ENCODE measurements around the gene PHLDB3. TPM values are rescaled to one million over a fixed set of nuclear protein-coding genes. Genes with fewer than 3 reads are reported as not detected.

The PHLDB3 gene
- polyA plus RNA-seq, 1 experiment = 5.3 TPM

DNA sequence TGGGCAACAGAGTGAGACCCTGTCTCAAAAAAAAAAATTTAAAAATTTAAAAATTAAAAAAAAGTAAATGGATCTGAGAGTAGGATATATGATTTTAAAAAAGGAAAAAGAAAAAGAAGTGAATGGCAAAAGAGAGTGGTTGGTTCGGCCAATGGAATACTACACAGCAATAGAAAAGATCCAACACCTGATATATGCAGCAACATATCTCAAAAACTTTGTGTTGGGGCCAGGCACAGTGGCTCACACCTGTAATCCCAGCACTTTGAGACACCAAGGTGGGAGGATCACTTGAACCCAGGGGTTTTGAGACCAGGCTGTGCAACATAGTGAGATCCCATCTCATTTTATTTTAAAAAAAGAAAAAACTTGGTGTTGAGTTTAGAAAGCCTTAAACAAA is 37.8 kb downstream of the PHLDB3 start:
- no peaks in the 10 kb centered on the region for H3K36me3 ChIP-seq (ENCODE audit: control insufficient read depth, insufficient read depth, low read length)
- no peak for DNase-seq (ENCODE audit: low read depth)
- ChIA-PET CTCF (interaction anchor here (0.6 to 1.7 kb wide), 3 partner anchors 20 to 53 kb away, joined by 3 to 5 read pairs (median 4); no protein-coding TSS in a partner anchor), POLR2A (no interaction called here)
- TF ChIP-seq, protein P1, sequence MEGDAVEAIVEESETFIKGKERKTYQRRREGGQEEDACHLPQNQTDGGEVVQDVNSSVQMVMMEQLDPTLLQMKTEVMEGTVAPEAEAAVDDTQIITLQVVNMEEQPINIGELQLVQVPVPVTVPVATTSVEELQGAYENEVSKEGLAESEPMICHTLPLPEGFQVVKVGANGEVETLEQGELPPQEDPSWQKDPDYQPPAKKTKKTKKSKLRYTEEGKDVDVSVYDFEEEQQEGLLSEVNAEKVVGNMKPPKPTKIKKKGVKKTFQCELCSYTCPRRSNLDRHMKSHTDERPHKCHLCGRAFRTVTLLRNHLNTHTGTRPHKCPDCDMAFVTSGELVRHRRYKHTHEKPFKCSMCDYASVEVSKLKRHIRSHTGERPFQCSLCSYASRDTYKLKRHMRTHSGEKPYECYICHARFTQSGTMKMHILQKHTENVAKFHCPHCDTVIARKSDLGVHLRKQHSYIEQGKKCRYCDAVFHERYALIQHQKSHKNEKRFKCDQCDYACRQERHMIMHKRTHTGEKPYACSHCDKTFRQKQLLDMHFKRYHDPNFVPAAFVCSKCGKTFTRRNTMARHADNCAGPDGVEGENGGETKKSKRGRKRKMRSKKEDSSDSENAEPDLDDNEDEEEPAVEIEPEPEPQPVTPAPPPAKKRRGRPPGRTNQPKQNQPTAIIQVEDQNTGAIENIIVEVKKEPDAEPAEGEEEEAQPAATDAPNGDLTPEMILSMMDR (IDR thresholded peaks at IDR 0.05; ENCODE audit: insufficient read depth, low read depth, low read length) = no peak
- H3K4me3 ChIP-seq (ENCODE audit: low read depth, low read length) = no peak overlapping the region
- H3K27me3 ChIP-seq (ENCODE audit: control insufficient read depth, insufficient read depth, low read length) = peaks cover 1% of the 10 kb centered on the region; the same call in 1 of the 2 replicates

DNA sequence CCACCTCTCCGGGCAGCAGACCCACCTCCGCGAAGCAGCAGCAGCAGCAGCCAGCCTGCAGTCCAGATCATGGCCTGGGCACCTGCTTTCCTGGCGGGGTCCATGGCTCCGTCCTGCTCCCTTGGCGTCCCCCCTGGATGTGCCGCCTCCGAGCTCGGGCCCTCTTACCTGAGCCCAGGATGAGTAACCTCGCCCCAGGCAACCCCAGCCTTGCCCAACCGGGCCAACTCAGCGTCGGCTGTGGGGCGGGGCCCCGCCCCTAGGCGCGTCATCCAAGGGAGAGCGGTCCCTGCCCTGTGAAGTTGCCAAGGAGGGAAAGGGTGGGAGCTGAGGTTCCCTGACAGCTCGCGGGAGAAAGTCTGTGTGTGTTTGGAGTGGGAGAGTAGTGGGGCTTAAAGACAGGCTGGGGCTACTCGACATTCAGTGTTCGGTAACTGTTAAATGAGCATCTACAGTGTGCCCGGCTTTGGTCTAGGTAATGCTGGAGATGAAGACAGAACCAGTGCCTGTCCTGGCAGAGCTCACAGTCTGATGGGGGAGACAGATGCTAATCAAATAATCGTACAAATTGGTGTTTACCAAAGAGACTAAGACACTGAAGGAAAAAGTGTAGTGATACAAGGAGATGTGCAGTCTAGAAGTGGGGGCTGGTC is 39.0 kb downstream of the PHLDB3 start, which contains the start of gene LYPD3:
TSS of gene LYPD3 (minus strand) at position 141 of the 653 bp plus-strand sequence. CDS start at position 104, 37 bp downstream.
- POLR2A ChIA-PET = interaction anchor here (0.5 to 0.7 kb wide), 2 partner anchors 8 to 15 kb away, joined by 3 to 15 read pairs; no protein-coding TSS in a partner anchor
- no peaks in the 10 kb centered on the region for H3K36me3 ChIP-seq (ENCODE audit: control insufficient read depth, insufficient read depth, low read length)
- H3K27me3 ChIP-seq (ENCODE audit: control insufficient read depth, insufficient read depth, low read length) = peaks cover 1% of the 10 kb centered on the region; the same call in 1 of the 2 replicates
- TF ChIP-seq, protein P1 (IDR thresholded peaks at IDR 0.05; ENCODE audit: insufficient read depth, low read depth, low read length) = no peak
- H3K4me3 ChIP-seq (ENCODE audit: low read depth, low read length) = no peak within 1 kb of the TSS; the same call in 1 of the 2 replicates
- peak; percentile 6 for DNase-seq (ENCODE audit: low read depth)
- CTCF ChIA-PET = interaction anchor here (0.6 to 1.7 kb wide), 3 partner anchors 19 to 54 kb away, joined by 3 to 5 read pairs (median 4); no protein-coding TSS in a partner anchor

DNA sequence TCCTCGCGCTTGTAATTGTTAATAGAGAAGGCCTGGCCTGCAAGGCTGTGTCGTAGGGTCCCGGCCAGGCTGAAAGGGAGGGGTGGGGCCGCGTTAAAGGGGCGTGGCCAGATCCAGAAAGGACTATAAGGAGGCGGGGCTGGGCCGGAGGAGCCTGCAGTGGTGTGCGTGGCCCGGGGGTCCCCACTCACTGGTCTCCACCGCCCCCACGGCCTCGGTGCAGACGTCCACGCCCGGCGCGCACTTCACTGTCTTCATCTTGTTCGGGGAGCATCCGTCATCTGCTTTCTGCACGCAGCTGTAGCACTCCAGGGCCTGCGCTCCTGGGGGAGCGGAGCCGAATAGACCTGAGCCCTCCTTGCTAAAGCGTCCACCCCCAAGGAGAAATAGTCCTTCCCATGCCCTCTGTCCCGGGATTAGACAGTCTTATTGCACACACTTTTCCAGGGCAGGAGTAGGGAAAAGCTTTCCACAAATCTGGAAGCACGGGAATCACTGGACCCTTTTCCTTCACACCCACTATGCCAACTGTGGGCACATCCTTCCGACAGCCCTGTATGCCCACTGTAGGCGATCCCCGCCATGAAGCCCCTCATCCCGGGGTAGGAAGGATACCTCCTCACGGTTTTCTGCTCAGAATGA is 40.3 kb downstream of the PHLDB3 start:
- no peaks in the 10 kb centered on the region for H3K36me3 ChIP-seq (ENCODE audit: control insufficient read depth, insufficient read depth, low read length)

DNA sequence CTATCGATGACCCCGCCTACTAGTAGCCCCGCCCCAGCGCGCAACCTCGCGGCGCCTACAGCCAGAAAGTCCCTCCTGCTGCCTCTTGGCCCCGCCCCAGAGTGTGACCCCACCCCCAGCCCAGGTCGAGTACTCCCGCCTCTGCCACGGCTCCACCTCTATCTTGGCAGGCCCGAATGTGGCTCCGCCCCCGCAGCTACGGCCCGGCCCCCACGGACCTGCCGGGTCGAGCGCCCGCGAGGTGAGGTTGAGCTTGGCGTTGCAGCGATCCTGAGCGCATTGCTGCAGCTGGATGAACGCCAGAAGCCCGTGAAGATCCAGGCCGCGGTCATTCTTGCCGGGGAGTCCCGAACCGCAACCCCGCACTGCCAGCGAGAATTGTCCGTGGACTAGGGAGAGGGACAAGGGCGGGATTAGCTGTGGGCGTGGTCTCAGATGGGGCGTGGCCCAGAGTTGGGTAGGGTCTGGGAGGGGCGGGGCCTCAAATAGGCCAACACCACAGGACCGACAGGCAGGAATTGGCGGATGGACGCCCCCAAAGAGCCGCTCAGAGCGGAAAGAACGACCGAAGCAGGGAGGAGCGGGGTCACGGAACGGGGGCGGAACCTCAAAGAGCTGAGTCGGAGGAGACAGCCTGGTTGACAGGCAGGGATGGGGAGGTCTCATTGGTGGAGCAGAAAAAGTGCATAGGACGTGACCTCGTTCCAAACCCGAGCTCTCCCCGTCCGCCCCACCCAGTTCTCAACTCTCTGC is 41.0 kb downstream of the PHLDB3 start:
- ChIA-PET CTCF (interaction anchor here (0.9 to 3.1 kb wide), 6 partner anchors 15 to 131 kb away, joined by 3 to 20 read pairs (median 3); no protein-coding TSS in a partner anchor), POLR2A (no interaction called here)
- DNase-seq (ENCODE audit: low read depth) = no peak
- Histone ChIP-seq H3K36me3 (ENCODE audit: control insufficient read depth, insufficient read depth, low read length) (no peaks in the 10 kb centered on the region), H3K27me3 (ENCODE audit: control insufficient read depth, insufficient read depth, low read length) (peaks cover 1% of the 10 kb centered on the region; the same call in 1 of the 2 replicates), H3K4me3 (ENCODE audit: low read depth, low read length) (peak overlapping the region; percentile 56)
- TF ChIP-seq, protein P1 (IDR thresholded peaks at IDR 0.05; ENCODE audit: insufficient read depth, low read depth, low read length) = no peak

More for the DNA sequence above, 40.3 kb downstream of the PHLDB3 start:
- Histone ChIP-seq H3K4me3 (ENCODE audit: low read depth, low read length) (peak overlapping the region; percentile 56), H3K27me3 (ENCODE audit: control insufficient read depth, insufficient read depth, low read length) (peaks cover 1% of the 10 kb centered on the region; the same call in 1 of the 2 replicates)
- ChIA-PET CTCF (interaction anchor here (0.9 to 3.1 kb wide), 5 partner anchors 15 to 130 kb away, joined by 3 to 20 read pairs (median 3); no protein-coding TSS in a partner anchor), POLR2A (no interaction called here)
- DNase-seq (ENCODE audit: low read depth) = no peak
- TF ChIP-seq, protein P1 (IDR thresholded peaks at IDR 0.05; ENCODE audit: insufficient read depth, low read depth, low read length) = no peak
